Skeletal muscle satellite cell (primary cell): ENCODE results near the gene BNIP2.
"Not testable (repeated sequence)": the region's sequence is repeated elsewhere in the genome, so short reads cannot be mapped to it uniquely, and the experiment has no call there.

ENCODE experiments used
- H3K27me3 ChIP-seq: 2 replicates; pipeline ENCODE4 v1.7.0; 2013; ENCODE audit warnings: low read length; ENCODE audit not compliant: control insufficient read depth, insufficient read depth
- H3K36me3 ChIP-seq: 2 replicates; pipeline ENCODE4 v1.7.0; 2013; ENCODE audit warnings: mild to moderate bottlenecking, control low read depth, low read length; ENCODE audit not compliant: insufficient read depth
- H3K4me1 ChIP-seq: 2 replicates; pipeline ENCODE4 v1.7.0; 2013; ENCODE audit warnings: low read length; ENCODE audit not compliant: control insufficient read depth, insufficient read depth
- H3K4me2 ChIP-seq: 2 replicates; pipeline ENCODE4 v1.7.0; 2013; ENCODE audit warnings: mild to moderate bottlenecking, low read length
- H3K4me3 ChIP-seq: 2 replicates; pipeline ENCODE4 v1.7.0; 2013; ENCODE audit warnings: low read length
- H3K9ac ChIP-seq: 2 replicates; pipeline ENCODE4 v1.7.0; 2013; ENCODE audit warnings: mild to moderate bottlenecking, low read depth, low read length, moderate library complexity
- H3K9me3 ChIP-seq: replicated peaks from 2 replicates; pipeline ENCODE4 v1.7.0; 2013; ENCODE audit warnings: mild to moderate bottlenecking, control low read depth, low read length

The BNIP2 gene

DNA sequence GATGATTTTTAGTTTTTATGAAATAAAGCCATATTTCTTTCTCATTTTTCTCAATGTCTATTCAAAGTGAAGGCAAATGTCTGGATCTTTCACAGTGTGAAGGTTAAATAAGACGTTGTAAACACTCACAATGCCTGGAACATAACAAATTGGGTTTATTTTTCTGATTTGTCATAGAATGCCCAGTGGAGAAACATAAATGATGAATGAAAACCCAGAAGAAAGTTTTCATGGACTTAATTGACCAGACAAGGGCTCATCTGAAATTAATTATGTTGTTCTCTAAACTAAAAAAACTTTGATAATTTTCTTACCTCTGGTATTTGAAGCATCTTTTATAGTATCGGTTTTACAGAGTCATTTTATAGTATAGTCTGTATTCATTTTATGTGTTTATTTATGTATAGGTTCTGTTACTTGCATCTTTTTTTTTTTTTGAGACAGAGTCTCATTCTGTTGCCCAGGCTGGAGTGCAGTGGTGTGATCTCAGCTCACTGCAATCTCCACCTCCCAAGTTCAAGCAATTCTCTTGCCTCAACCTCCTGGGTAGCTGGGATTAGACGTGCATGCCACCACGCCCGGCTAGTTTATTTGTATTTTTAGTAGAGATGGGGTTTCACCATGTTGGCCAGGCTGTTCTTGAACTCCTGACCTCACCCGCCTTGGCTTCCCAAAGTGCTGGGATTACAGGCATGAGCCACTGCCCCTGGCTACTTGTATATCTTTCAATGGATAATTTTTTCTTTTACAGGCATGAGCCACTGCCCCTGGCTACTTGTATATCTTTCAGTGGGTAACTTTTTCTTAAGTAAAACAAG, 15.1 kb upstream of the BNIP2 start:
- no peaks in the 10 kb centered on the region for H3K9me3 ChIP-seq
- H3K27me3 ChIP-seq: peaks cover 30% of the 10 kb centered on the region
- H3K4me1 ChIP-seq: peaks cover 3% of the 10 kb centered on the region
- no peak overlapping the region for H3K4me3 ChIP-seq
- H3K9ac ChIP-seq: no peak overlapping the region
- H3K36me3 ChIP-seq: no peaks in the 10 kb centered on the region
- no peak overlapping the region for H3K4me2 ChIP-seq

DNA sequence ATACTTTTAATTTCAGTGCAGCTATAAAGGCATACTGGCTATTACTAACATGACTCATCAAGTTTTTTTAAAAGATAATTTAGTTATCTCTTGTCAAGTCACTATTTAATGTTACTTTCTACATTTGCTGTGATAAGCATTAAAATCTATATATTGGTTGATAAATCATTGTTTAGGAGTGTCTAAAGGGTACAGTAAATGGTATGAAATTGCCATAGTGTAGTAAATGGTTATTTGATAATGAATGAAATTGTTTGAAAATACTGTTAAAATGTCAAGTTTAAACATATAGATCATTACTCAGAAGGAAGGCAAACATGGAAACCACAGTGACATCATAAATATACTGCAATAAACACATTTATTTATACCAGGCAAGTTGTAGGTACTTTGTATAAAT, 13.2 kb upstream of the BNIP2 start:
- no peak overlapping the region for H3K9ac ChIP-seq
- no peaks in the 10 kb centered on the region for H3K9me3 ChIP-seq
- H3K36me3 ChIP-seq: no peaks in the 10 kb centered on the region
- peaks cover 3% of the 10 kb centered on the region for H3K4me1 ChIP-seq
- H3K4me3 ChIP-seq: no peak overlapping the region
- H3K27me3 ChIP-seq: peaks cover 26% of the 10 kb centered on the region
- H3K4me2 ChIP-seq: no peak overlapping the region

DNA sequence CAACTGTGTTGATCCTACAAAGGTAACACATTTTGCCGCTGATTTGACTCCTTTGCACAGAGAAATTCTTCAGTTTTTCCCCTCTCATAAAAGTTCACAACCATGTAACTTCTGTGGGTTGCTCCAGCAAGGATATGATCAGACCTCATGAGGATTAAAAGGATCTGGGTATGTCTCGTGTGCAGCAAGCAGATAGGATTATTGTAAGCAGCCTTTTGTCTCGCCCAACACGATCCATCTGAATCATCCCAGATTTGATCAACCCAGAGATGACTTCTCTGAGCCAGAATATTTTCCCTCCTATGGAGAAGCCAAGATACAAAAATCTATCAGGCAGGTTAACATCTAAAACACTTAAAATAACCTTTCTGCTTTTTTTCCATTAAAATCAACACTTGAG, 12.8 kb upstream of the BNIP2 start:
- Histone ChIP-seq H3K4me1 (peaks cover 3% of the 10 kb centered on the region), H3K36me3 (no peaks in the 10 kb centered on the region), H3K4me2 (no peak overlapping the region), H3K9me3 (no peaks in the 10 kb centered on the region), H3K27me3 (peaks cover 23% of the 10 kb centered on the region), H3K4me3 (no peak overlapping the region), H3K9ac (no peak overlapping the region)

DNA sequence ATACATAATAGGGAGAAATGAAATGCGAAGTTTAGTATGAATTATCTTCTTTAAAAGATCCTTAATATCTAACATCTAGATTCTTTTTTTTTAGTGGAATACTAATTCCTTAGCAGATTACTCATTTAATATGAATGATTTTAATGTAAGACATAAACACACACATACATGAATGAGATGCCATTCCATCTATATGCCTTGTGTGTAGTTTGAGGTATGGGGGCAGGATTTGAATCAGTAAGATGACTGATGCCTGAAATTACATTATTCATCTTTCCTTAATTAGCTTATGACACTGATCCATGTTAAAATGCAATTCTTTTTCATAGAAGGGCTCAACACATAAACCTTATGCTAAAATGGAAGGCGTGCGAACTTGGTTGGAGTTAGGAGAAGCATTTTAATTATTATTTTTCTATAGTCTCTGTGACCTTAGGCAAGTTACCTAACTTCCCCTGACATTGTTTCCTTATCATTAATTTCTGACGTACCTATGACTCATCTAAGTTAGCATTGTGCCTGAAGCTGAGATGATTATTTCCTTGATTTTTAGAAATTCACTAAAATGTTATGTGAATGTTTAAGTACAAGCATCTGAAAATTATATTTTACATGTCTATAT, 10.8 kb upstream of the BNIP2 start:
- no peak overlapping the region for H3K9ac ChIP-seq
- no peak overlapping the region for H3K4me3 ChIP-seq
- H3K9me3 ChIP-seq: no peaks in the 10 kb centered on the region
- no peaks in the 10 kb centered on the region for H3K36me3 ChIP-seq
- peaks cover 11% of the 10 kb centered on the region for H3K27me3 ChIP-seq
- H3K4me2 ChIP-seq: no peak overlapping the region
- H3K4me1 ChIP-seq: peaks cover 3% of the 10 kb centered on the region

DNA sequence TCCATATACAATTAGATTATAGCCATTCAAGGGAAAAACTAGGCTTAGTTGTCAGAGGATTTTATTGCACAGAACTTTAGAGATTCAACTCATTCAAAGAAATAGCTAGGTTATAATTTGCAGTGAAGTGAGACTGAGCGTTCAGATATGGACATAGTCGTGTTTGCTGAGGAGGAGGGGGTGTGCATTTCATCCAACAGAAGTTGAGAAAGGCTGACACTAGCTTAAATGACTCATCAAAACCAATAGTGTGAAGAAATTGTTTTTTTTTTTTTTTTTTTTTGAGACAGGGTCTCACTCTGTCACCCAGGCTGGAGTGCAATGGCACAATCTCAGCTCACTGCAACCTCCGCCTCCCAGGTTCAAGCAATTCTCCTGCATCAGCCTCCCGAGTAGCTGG, 8.9 kb upstream of the BNIP2 start:
- H3K9ac ChIP-seq, H3K9me3 ChIP-seq, H3K4me2 ChIP-seq, H3K4me1 ChIP-seq, H3K27me3 ChIP-seq, H3K36me3 ChIP-seq, H3K4me3 ChIP-seq: not testable (repeated sequence)

- H3K4me3 ChIP-seq: no peak overlapping the region
These were observed 7.2 kb upstream of the BNIP2 start for GRCh38 chr15:59696332-59696731.

GRCh38 chr15:59694779-59695178, 5.7 kb upstream of the BNIP2 start:
- H3K4me1 ChIP-seq: no peaks in the 10 kb centered on the region
- no peaks in the 10 kb centered on the region for H3K27me3 ChIP-seq
- no peak overlapping the region for H3K9ac ChIP-seq
- H3K9me3 ChIP-seq: no peaks in the 10 kb centered on the region
- H3K4me3 ChIP-seq: no peak overlapping the region
- no peak overlapping the region for H3K4me2 ChIP-seq
- no peaks in the 10 kb centered on the region for H3K36me3 ChIP-seq

More at GRCh38 chr15:59696332-59696731, 7.2 kb upstream of the BNIP2 start:
- Histone ChIP-seq H3K4me2 (no peak overlapping the region), H3K4me1 (peaks cover 3% of the 10 kb centered on the region), H3K9me3 (no peaks in the 10 kb centered on the region), H3K9ac (no peak overlapping the region), H3K27me3 (no peaks in the 10 kb centered on the region), H3K36me3 (no peaks in the 10 kb centered on the region)

- peaks cover 10% of the 10 kb centered on the region for H3K4me1 ChIP-seq
- H3K27me3 ChIP-seq: no peaks in the 10 kb centered on the region
- H3K9me3 ChIP-seq: no peaks in the 10 kb centered on the region
- peaks cover 3% of the 10 kb centered on the region for H3K36me3 ChIP-seq
- H3K4me3 ChIP-seq: no peak overlapping the region
- no peak overlapping the region for H3K4me2 ChIP-seq
- no peak overlapping the region for H3K9ac ChIP-seq
These were observed 2.2 kb upstream of the BNIP2 start for GRCh38 chr15:59691194-59691805.

DNA sequence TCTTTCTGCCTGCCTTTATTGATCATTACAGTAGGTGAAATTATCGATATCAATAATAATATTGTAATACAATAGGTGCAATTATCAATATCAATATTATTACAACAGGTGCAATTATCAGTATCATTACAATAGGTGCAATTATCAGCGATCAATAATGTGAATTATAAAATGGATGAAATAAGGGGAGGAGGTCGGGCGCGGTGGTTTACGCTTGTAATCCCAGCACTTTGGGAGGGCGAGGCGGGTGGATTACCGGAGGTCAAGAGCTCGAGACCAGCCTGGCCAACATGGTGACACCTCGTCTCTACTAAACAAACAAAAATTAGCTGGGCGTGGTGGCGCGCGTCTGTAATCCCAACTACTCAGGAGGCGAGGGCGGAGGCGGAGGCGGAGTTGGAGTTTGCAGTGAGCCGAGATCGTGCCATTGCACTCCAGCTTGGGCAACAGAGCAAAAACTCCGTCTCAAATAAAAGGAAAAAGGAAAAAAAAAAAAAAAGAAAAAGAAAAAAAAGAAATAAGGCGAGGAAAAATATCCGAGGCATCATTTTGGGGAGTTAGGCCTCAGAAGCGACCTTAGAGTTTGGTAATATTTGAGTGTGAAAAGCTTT, 611 bp upstream of the BNIP2 start:
- peak overlapping the region; percentile 98 for H3K4me3 ChIP-seq
- peaks cover 6% of the 10 kb centered on the region for H3K36me3 ChIP-seq
- peak overlapping the region; percentile 85 for H3K4me2 ChIP-seq
- no peaks in the 10 kb centered on the region for H3K27me3 ChIP-seq
- peak overlapping the region; percentile 100 for H3K9ac ChIP-seq
- H3K9me3 ChIP-seq: no peaks in the 10 kb centered on the region
- H3K4me1 ChIP-seq: peaks cover 20% of the 10 kb centered on the region

DNA sequence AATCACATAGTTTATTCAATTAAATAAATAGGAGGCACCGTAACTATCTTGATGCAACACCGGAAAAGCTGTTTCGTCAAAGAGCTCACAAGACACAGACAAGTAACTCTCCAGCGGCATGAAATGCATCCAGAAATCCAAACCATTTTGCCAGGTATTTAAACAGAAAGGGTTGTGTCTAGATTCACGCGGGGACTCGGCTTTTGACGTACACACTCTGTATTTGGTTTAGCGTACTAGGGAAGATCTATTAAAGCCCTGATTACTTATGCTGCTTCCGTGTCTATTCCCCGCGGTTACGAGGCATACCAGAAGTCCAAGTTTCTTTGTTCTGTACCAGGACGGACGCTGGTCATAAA, 718 bp downstream of the BNIP2 start:
- Histone ChIP-seq H3K4me2 (peak overlapping the region; percentile 85), H3K4me1 (peaks cover 22% of the 10 kb centered on the region)

DNA sequence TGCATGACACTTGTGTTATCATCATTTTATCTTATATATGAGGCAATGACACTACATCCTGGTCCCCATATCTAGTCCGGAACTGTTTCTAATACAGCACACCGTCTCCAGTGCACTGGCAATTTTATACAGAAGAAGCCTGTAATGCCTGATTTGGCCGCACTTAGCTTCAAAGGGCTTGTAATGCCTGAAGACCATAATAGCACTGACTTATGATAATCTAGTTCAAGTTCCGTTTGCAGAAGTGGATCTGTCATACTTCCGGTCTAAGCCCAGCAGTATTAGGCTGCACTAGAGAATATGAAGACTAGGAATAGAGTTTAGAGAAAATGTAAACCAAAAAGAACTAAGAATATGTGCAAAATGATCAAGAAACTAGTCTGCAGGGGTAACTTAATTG, 1.3 kb downstream of the BNIP2 start:
- H3K4me3 ChIP-seq: peak overlapping the region; percentile 98
- H3K4me1 ChIP-seq: peaks cover 22% of the 10 kb centered on the region
- H3K4me2 ChIP-seq: peak overlapping the region; percentile 85
- no peaks in the 10 kb centered on the region for H3K27me3 ChIP-seq
- no peaks in the 10 kb centered on the region for H3K9me3 ChIP-seq
- H3K9ac ChIP-seq: peak overlapping the region; percentile 100
- peaks cover 6% of the 10 kb centered on the region for H3K36me3 ChIP-seq

More for the DNA sequence above, 718 bp downstream of the BNIP2 start:
- Histone ChIP-seq H3K9me3 (no peaks in the 10 kb centered on the region), H3K9ac (peak overlapping the region; percentile 100), H3K36me3 (peaks cover 6% of the 10 kb centered on the region), H3K27me3 (no peaks in the 10 kb centered on the region), H3K4me3 (peak overlapping the region; percentile 98)
